Epithelial cell of prostate (primary cell): ENCODE data around the gene COL4A1.

Experiments
- DNase-seq: peaks from one replicate; pipeline ENCODE4 v3.0.0-alpha.2; 2011; ENCODE audit warnings: low read depth, low spot score
- H3K27ac ChIP-seq: fragments of 450-650 bp; 2 replicates; pipeline ENCODE4 v1.5.1; 2017; ENCODE audit warnings: mild to moderate bottlenecking

Gene COL4A1

GRCh38 chr13:110156301-110157049 is 150.5 kb downstream of the COL4A1 start:
- DNase-seq: no peak
- no peak overlapping the region for H3K27ac ChIP-seq

- no peak for DNase-seq
- no peak overlapping the region for H3K27ac ChIP-seq
Measured at GRCh38 chr13:110155072-110155471, 151.9 kb downstream of the COL4A1 start.

GRCh38 chr13:110154410-110154933 is 152.5 kb downstream of the COL4A1 start:
- H3K27ac ChIP-seq: no peak overlapping the region
- DNase-seq: no peak

GRCh38 chr13:110152351-110152750 is 154.6 kb downstream of the COL4A1 start:
- no peak for DNase-seq
- H3K27ac ChIP-seq: no peak overlapping the region

GRCh38 chr13:110151462-110151861 is 155.5 kb downstream of the COL4A1 start:
- DNase-seq: no peak
- H3K27ac ChIP-seq: no peak overlapping the region

- no peak for DNase-seq
- H3K27ac ChIP-seq: no peak overlapping the region
Measured at GRCh38 chr13:110150384-110151101, 156.4 kb downstream of the COL4A1 start.

- no peak for DNase-seq
- H3K27ac ChIP-seq: no peak overlapping the region
Measured at GRCh38 chr13:110149036-110149435, 157.9 kb downstream of the COL4A1 start.

GRCh38 chr13:110140099-110140498 is 166.9 kb downstream of the COL4A1 start:
- H3K27ac ChIP-seq: no peak overlapping the region
- DNase-seq: no peak

GRCh38 chr13:110138700-110139036 is 168.3 kb downstream of the COL4A1 start:
- DNase-seq: no peak
- H3K27ac ChIP-seq: peak overlapping the region; percentile 35

GRCh38 chr13:110138010-110138699 is 168.8 kb downstream of the COL4A1 start:
- DNase-seq: no peak
- peak overlapping the region; percentile 35 for H3K27ac ChIP-seq

- peak overlapping the region; percentile 35 for H3K27ac ChIP-seq
- no peak for DNase-seq
Measured at GRCh38 chr13:110137680-110138009, 169.3 kb downstream of the COL4A1 start.

GRCh38 chr13:110136660-110137585 is 170.0 kb downstream of the COL4A1 start:
- H3K27ac ChIP-seq: no peak overlapping the region

GRCh38 chr13:110135977-110136597 is 170.9 kb downstream of the COL4A1 start:
- H3K27ac ChIP-seq: no peak overlapping the region
- DNase-seq: no peak

More at GRCh38 chr13:110136660-110137585, 170.0 kb downstream of the COL4A1 start:
- no peak for DNase-seq

GRCh38 chr13:110134801-110135200 is 172.2 kb downstream of the COL4A1 start:
- no peak overlapping the region for H3K27ac ChIP-seq
- DNase-seq: no peak

GRCh38 chr13:110133425-110134235 is 173.3 kb downstream of the COL4A1 start:
- H3K27ac ChIP-seq: no peak overlapping the region
- no peak for DNase-seq

- no peak for DNase-seq
- no peak overlapping the region for H3K27ac ChIP-seq
Measured at GRCh38 chr13:110132225-110132982, 174.6 kb downstream of the COL4A1 start.

- no peak for DNase-seq
- H3K27ac ChIP-seq: no peak overlapping the region
Measured at GRCh38 chr13:110131424-110131823, 175.5 kb downstream of the COL4A1 start.

GRCh38 chr13:110130431-110130830 is 176.5 kb downstream of the COL4A1 start:
- no peak overlapping the region for H3K27ac ChIP-seq
- DNase-seq: no peak
